Measurements from ENCODE around the gene NUDCD3.

NUDCD3 gene

GRCh38 chr7:44482502-44483485 lies 7.7 kb downstream of the NUDCD3 start:
- no peak overlapping the region for H3K27ac ChIP-seq
- no peak overlapping the region for H2AFZ ChIP-seq
- H3K4me1 ChIP-seq: peaks cover 9% of the 10 kb centered on the region
- H3K9me3 ChIP-seq (ENCODE audit: control insufficient read depth, low read length): no peaks in the 10 kb centered on the region
- no peak overlapping the region for H3K4me2 ChIP-seq (ENCODE audit: low read length)
- no peak overlapping the region for H3K9ac ChIP-seq
- H3K4me3 ChIP-seq (ENCODE audit: low read depth, low read length): no peak overlapping the region
- no peaks in the 10 kb centered on the region for H3K27me3 ChIP-seq (ENCODE audit: control insufficient read depth, insufficient read depth, low read length)
- TF ChIP-seq CTCF (IDR thresholded peaks at IDR 0.05): no peak
- peaks cover 51% of the 10 kb centered on the region for H3K79me2 ChIP-seq
- no peaks in the 10 kb centered on the region for H3K36me3 ChIP-seq (ENCODE audit: control insufficient read depth, insufficient read depth, low read length)

- H3K9me3 ChIP-seq (ENCODE audit: control insufficient read depth, low read length): no peaks in the 10 kb centered on the region
- TF ChIP-seq CTCF (IDR thresholded peaks at IDR 0.05): no peak
- H3K9ac ChIP-seq: no peak overlapping the region
- no peak overlapping the region for H2AFZ ChIP-seq
- peaks cover 5% of the 10 kb centered on the region for H3K4me1 ChIP-seq
- H3K4me3 ChIP-seq (ENCODE audit: low read depth, low read length): no peak overlapping the region
- no peaks in the 10 kb centered on the region for H3K36me3 ChIP-seq (ENCODE audit: control insufficient read depth, insufficient read depth, low read length)
- no peak overlapping the region for H3K4me2 ChIP-seq (ENCODE audit: low read length)
- no peak overlapping the region for H3K27ac ChIP-seq
- H3K79me2 ChIP-seq: peaks cover 58% of the 10 kb centered on the region
- H3K27me3 ChIP-seq (ENCODE audit: control insufficient read depth, insufficient read depth, low read length): no peaks in the 10 kb centered on the region
Measured at GRCh38 chr7:44477938-44478337, 12.5 kb downstream of the NUDCD3 start.

- no peaks in the 10 kb centered on the region for H3K27me3 ChIP-seq (ENCODE audit: control insufficient read depth, insufficient read depth, low read length)
- no peak overlapping the region for H3K4me3 ChIP-seq (ENCODE audit: low read depth, low read length)
- no peak overlapping the region for H3K4me2 ChIP-seq (ENCODE audit: low read length)
- no peak overlapping the region for H2AFZ ChIP-seq
- no peak overlapping the region for H3K9ac ChIP-seq
- TF ChIP-seq CTCF (IDR thresholded peaks at IDR 0.05): peak; percentile 97
- H3K9me3 ChIP-seq (ENCODE audit: control insufficient read depth, low read length): no peaks in the 10 kb centered on the region
- peaks cover 5% of the 10 kb centered on the region for H3K4me1 ChIP-seq
- peaks cover 61% of the 10 kb centered on the region for H3K79me2 ChIP-seq
- H3K27ac ChIP-seq: no peak overlapping the region
- no peaks in the 10 kb centered on the region for H3K36me3 ChIP-seq (ENCODE audit: control insufficient read depth, insufficient read depth, low read length)
Measured at GRCh38 chr7:44477063-44477830, 13.2 kb downstream of the NUDCD3 start.

- Histone ChIP-seq H3K4me1 (peaks cover 5% of the 10 kb centered on the region), H3K4me2 (ENCODE audit: low read length) (no peak overlapping the region), H3K9ac (no peak overlapping the region), H3K4me3 (ENCODE audit: low read depth, low read length) (no peak overlapping the region), H3K36me3 (ENCODE audit: control insufficient read depth, insufficient read depth, low read length) (no peaks in the 10 kb centered on the region), H3K9me3 (ENCODE audit: control insufficient read depth, low read length) (no peaks in the 10 kb centered on the region), H3K27me3 (ENCODE audit: control insufficient read depth, insufficient read depth, low read length) (no peaks in the 10 kb centered on the region), H2AFZ (no peak overlapping the region), H3K27ac (no peak overlapping the region), H3K79me2 (peaks cover 62% of the 10 kb centered on the region)
- TF ChIP-seq CTCF (IDR thresholded peaks at IDR 0.05): no peak
Measured at GRCh38 chr7:44476313-44476712, 14.1 kb downstream of the NUDCD3 start.

Data from parathyroid adenoma (tissue), 2 donors.